Lung microvascular endothelial cell (primary cell): ENCODE results near the gene SLC35E2B. TPM values are rescaled to one million over a fixed set of nuclear protein-coding genes. Genes with fewer than 3 reads are reported as not detected.
A peak's percentile ranks its signal among the peaks of the same experiment; 100 is the strongest.
"Not testable (repeated sequence)": the region's sequence is repeated elsewhere in the genome, so short reads cannot be mapped to it uniquely, and the experiment has no call there.

ENCODE experiments used
- DNase-seq, 2 donors: peaks; one replicate each; pipeline versions ENCODE4 v3.0.0 to v3.0.0-alpha.2; 2010; ENCODE audit warnings: low read depth in 2 of 2
- total RNA-seq: library from RNA; depleted of rRNA; stranded (reverse); fragments of >200 nt; gene quantifications from 2 replicates; pipeline ENCODE4 v1.2.1, GENCODE V29; 2014

SLC35E2B gene
- total RNA-seq, 1 donor from 2014 or later: 21.6 TPM

- not testable (repeated sequence) for DNase-seq
Observed at GRCh38 chr1:1675218-1675617, 17.4 kb downstream of the SLC35E2B start.

- DNase-seq: not testable (repeated sequence)
Observed at GRCh38 chr1:1674806-1675205, 17.8 kb downstream of the SLC35E2B start.

- DNase-seq: no peak
Observed at GRCh38 chr1:1672181-1672965, 20.2 kb downstream of the SLC35E2B start.

GRCh38 chr1:1671365-1672119 lies 21.1 kb downstream of the SLC35E2B start:
- DNase-seq: no peak

- peak in 1 of 2 donors; percentile 32 for DNase-seq
Observed at GRCh38 chr1:1670866-1671265, 21.7 kb downstream of the SLC35E2B start.

GRCh38 chr1:1669468-1670440 lies 22.8 kb downstream of the SLC35E2B start:
- DNase-seq: no peak

- DNase-seq: no peak
Observed at GRCh38 chr1:1666526-1666925, 26.1 kb downstream of the SLC35E2B start.

GRCh38 chr1:1665815-1666251 lies 26.8 kb downstream of the SLC35E2B start:
- DNase-seq: peak; percentile 19 to 29

GRCh38 chr1:1664941-1665814 lies 27.4 kb downstream of the SLC35E2B start:
- DNase-seq: no peak

GRCh38 chr1:1664318-1664717 lies 28.3 kb downstream of the SLC35E2B start:
- DNase-seq: not testable (repeated sequence)

GRCh38 chr1:1662830-1663560 lies 29.6 kb downstream of the SLC35E2B start:
- DNase-seq: not testable (repeated sequence)

- not testable (repeated sequence) for DNase-seq
Observed at GRCh38 chr1:1662392-1662791, 30.2 kb downstream of the SLC35E2B start.

- peak; percentile 97 to 99 for DNase-seq
Observed at GRCh38 chr1:1658583-1659549, 33.7 kb downstream of the SLC35E2B start, which contains the start of gene CDK11B. TSS of gene CDK11B (minus strand) at chr1:1659004. CDS start at chr1:1657485, 1,519 bp downstream.

- not testable (repeated sequence) for DNase-seq
Observed at GRCh38 chr1:1648265-1648664, 44.3 kb downstream of the SLC35E2B start.

- DNase-seq: not testable (repeated sequence)
Observed at GRCh38 chr1:1647567-1648241, 44.9 kb downstream of the SLC35E2B start.

GRCh38 chr1:1646326-1646725 lies 46.3 kb downstream of the SLC35E2B start:
- peak in 1 of 2 donors; percentile 45 for DNase-seq

- not testable (repeated sequence) for DNase-seq
Observed at GRCh38 chr1:1640711-1641461, 51.7 kb downstream of the SLC35E2B start.
